ENCODE measurements around the gene UBE2C. TPM values are rescaled to one million over a fixed set of nuclear protein-coding genes. Genes with fewer than 3 reads are reported as not detected.

UBE2C gene
- total and polyA plus RNA-seq, 2 of the 8 experiments (the other 6 are each of a cell fraction or from before 2014, with no cell fraction given): 243 to 326 TPM

GRCh38 chr20:45768479-45768878 is 44.0 kb upstream of the UBE2C start (continued):
- TF ChIP-seq SAP30 (IDR thresholded peaks at IDR 0.05; ENCODE audit: insufficient read depth, insufficient replicate concordance, low read length) (no peak), KDM1A (IDR thresholded peaks at IDR 0.05; ENCODE audit: borderline replicate concordance, low read length) (no peak), CREB1 (IDR thresholded peaks at IDR 0.05) (no peak), CBX5 (IDR thresholded peaks at IDR 0.05; ENCODE audit: low read depth, low read length) (no peak), RXRA (IDR thresholded peaks at IDR 0.05; ENCODE audit: insufficient read depth, low read depth, low read length) (no peak)

All from H1 (cell line).